Ovary (tissue), 9 donors: ENCODE results near the gene HEXD. TPM values are rescaled to one million over a fixed set of nuclear protein-coding genes. Genes with fewer than 3 reads are reported as not detected.

ENCODE experiments used
- DNase-seq, 5 donors: peaks; one replicate each; pipeline ENCODE4 v3.0.0-alpha.2; 2019 to 2020
- H3K27ac ChIP-seq, 2 donors: fragments of 200-600 bp; one replicate each; pipeline versions ENCODE4 v1.5.1 to v1.8.0; 2019 to 2022
- H3K27me3 ChIP-seq: fragments of 200-600 bp; one replicate; pipeline ENCODE4 v1.8.0; 2022
- H3K36me3 ChIP-seq: fragments of 200-600 bp; sonication (generic); one replicate; pipeline ENCODE4 v1.5.1; 2019
- H3K4me1 ChIP-seq: one replicate; pipeline ENCODE4 v1.8.1; 2013; ENCODE audit warnings: mild to moderate bottlenecking, moderate library complexity; ENCODE audit not compliant: insufficient read depth
- H3K4me3 ChIP-seq: fragments of 200-600 bp; sonication (generic); one replicate; pipeline ENCODE4 v1.5.1; 2017
- H3K9me3 ChIP-seq, 2 donors: fragments of 200-600 bp in 1 of 2; sonication (generic) in 1 of 2; one replicate each; pipeline versions ENCODE4 v1.5.1 to v1.8.1; 2013 to 2019; ENCODE audit warnings: mild to moderate bottlenecking in 1 of 2, moderate library complexity in 1 of 2
- EP300 ChIP-seq: sonication (generic); formaldehyde crosslinking; IDR thresholded peaks from one replicate; pipeline ENCODE4 v1.6.1; 2017; ENCODE audit warnings: antibody characterized with exemption
- POLR2A ChIP-seq: fragments of 450-650 bp; IDR thresholded peaks from one replicate; pipeline ENCODE4 v1.6.1; 2017; ENCODE audit warnings: antibody characterized with exemption, mild to moderate bottlenecking, moderate library complexity
- WGBS, 3 donors: extraction: QIAGEN DNeasy Blood & Tissue Kit in 1 of 3; methylation state at CpG; one replicate each; pipeline versions ENCODE4 v1.1.5 to v1.1.7; 2013 to 2017; 5-methylcytosine and 5-hydroxymethylcytosine counted together
- intact Hi-C, 4 donors: fragments of 100-400 bp; cut with DNase I; formaldehyde crosslinking; loops; one replicate each; pipeline versions ENCODE4 v1.11.0 to v1.15.1; 2022 to 2023
- polyA plus RNA-seq, 2 donors: library from polyadenylated mRNA; stranded (reverse); fragments of 200-250 nt in 1 of 2; fragments of 350-450 nt in 1 of 2; fragmentation: Illumina TruSeq in 1 of 2; extraction: RNeasy Lipid Tissue Mini Kit (QIAGEN cat#74804) in 1 of 2; gene quantifications; one replicate each; pipeline ENCODE4 v1.2.3, GENCODE V29; 2013 to 2014
- total RNA-seq, 7 donors: library from RNA; depleted of rRNA in 2 of 7; stranded (reverse); fragments of >200 nt in 2 of 7; fragmentation: NEBNext Ultra II Directional in 3 of 7; extraction: Animal tissue kit (Norgen Biotek cat#: 25700) in 3 of 7; gene quantifications; one replicate each; pipeline versions ENCODE4 v1.1.0 to v1.2.4, GENCODE V29; 2016 to 2023
- TF ChIP-seq, protein P1 (sequence below), 3 donors: fragments of 450-650 bp in 2 of 3; fragments of 200-600 bp in 1 of 3; IDR thresholded peaks; one replicate each; pipeline versions ENCODE4 v1.5.1 to v1.8.0; 2016 to 2022; ENCODE audit warnings: antibody characterized with exemption in 3 of 3, mild to moderate bottlenecking in 1 of 3
- donor health status: DM: no; HTN: no; CAD: no; lungs with moderate emphysema.
- donor health status: DM: no; HTN: no; CAD: no.
- donor health status: Bipolar disorder and iron deficiency.
- donor health status: DM: yes; HTN: yes; CAD: no.
- donor health status: DM: no; HTN: no; CAD: no.
- donor health status: DM: yes; HTN: yes; CAD: no.

Gene HEXD
- total and polyA plus RNA-seq, 9 donors = 8.7 to 74.7 (median 46.6) TPM

DNA sequence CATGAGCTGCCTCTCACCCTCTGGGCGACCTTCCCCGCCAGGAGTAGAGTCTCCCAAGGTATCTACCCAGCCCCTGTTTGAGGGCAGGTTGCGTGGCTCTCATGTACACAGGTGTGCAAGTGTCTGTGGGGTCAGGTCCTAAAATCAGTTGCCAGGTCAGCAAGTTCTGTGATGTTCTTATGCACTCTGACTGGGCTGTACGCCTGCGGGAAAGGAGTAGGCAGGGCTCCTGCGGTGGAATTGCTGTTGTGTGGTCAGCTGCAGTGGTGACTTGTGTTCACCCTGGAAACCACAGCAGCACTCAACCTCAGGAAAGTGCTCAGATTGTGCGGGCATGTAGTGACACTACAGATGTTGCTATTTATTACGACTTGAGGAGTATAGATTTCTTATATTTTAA, 59.8 kb downstream of the HEXD start:
- H3K27ac ChIP-seq = no peak overlapping the region
- intact Hi-C loops = no loop called here
- TF ChIP-seq, protein P1, sequence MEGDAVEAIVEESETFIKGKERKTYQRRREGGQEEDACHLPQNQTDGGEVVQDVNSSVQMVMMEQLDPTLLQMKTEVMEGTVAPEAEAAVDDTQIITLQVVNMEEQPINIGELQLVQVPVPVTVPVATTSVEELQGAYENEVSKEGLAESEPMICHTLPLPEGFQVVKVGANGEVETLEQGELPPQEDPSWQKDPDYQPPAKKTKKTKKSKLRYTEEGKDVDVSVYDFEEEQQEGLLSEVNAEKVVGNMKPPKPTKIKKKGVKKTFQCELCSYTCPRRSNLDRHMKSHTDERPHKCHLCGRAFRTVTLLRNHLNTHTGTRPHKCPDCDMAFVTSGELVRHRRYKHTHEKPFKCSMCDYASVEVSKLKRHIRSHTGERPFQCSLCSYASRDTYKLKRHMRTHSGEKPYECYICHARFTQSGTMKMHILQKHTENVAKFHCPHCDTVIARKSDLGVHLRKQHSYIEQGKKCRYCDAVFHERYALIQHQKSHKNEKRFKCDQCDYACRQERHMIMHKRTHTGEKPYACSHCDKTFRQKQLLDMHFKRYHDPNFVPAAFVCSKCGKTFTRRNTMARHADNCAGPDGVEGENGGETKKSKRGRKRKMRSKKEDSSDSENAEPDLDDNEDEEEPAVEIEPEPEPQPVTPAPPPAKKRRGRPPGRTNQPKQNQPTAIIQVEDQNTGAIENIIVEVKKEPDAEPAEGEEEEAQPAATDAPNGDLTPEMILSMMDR (IDR thresholded peaks at IDR 0.05) = no peak
- TF ChIP-seq EP300 (no peak), POLR2A (no peak)
- no peaks in the 10 kb centered on the region for H3K9me3 ChIP-seq
- DNase-seq = no peak
- no peaks in the 10 kb centered on the region for H3K36me3 ChIP-seq
- no peak overlapping the region for H3K4me3 ChIP-seq
- no peaks in the 10 kb centered on the region for H3K4me1 ChIP-seq
- H3K27me3 ChIP-seq = no peaks in the 10 kb centered on the region
- WGBS, 3 donors = 83 to 93% (median 86%) methylated on average over 8 of the region's 8 CpGs

DNA sequence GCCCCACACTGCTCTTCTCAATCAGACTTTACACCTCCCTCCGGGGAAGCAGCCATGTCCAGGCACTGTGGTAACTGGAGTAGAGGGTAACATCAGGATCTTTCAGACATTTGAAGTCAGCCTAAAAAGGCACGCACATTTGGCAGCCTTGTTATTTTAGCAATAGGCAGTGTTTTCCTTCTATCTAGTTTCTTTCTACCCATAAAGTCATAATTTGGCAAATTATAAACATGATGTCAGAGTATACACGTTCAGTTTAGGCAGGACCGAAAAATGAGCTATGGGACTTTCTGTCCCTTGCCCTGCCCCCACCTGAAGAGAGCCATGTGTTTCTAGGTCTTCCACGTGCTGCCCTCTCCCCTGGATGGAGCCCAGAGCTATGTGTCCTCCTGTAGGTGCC, 61.5 kb downstream of the HEXD start:
- H3K27ac ChIP-seq = no peak overlapping the region
- H3K36me3 ChIP-seq = no peaks in the 10 kb centered on the region
- 76 to 77% (median 77%) methylated on average over 5 of the region's 5 CpGs for WGBS, 3 donors

DNA sequence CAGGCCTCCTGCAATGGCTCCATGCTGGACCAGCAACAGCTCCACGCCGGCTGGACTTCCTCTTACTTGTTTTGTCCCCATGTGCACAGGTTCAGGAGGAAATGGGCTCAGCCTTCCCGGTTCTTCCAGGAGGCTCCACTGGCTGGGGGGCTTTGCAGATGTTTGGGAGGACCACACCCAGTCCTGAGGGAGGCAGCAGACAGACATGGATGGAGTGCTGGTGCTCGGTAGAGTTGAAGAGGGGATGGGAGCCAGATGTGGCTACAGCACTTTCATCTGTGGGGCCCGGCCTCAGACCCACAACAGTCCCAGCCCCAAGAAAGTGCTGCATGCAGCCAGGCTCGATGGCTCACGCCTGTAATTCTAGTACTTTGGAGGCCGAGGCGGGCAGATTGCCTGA, 62.2 kb downstream of the HEXD start:
- Histone ChIP-seq H3K36me3 (no peaks in the 10 kb centered on the region), H3K4me3 (no peak overlapping the region), H3K27me3 (no peaks in the 10 kb centered on the region), H3K9me3 (no peaks in the 10 kb centered on the region), H3K4me1 (no peaks in the 10 kb centered on the region), H3K27ac (no peak overlapping the region)
- WGBS, 3 donors = 90% methylated on average over 9 of the region's 9 CpGs
- TF ChIP-seq EP300 (no peak), POLR2A (no peak)
- TF ChIP-seq, protein P1 (IDR thresholded peaks at IDR 0.05) = no peak
- DNase-seq = no peak
- intact Hi-C loops = no loop called here

More for the DNA sequence above, 61.5 kb downstream of the HEXD start:
- no peak overlapping the region for H3K4me3 ChIP-seq
- DNase-seq = no peak
- no peaks in the 10 kb centered on the region for H3K27me3 ChIP-seq
- no peaks in the 10 kb centered on the region for H3K9me3 ChIP-seq
- TF ChIP-seq POLR2A (no peak), EP300 (no peak)
- TF ChIP-seq, protein P1 (IDR thresholded peaks at IDR 0.05) = no peak
- H3K4me1 ChIP-seq = no peaks in the 10 kb centered on the region
- intact Hi-C loops = no loop called here

DNA sequence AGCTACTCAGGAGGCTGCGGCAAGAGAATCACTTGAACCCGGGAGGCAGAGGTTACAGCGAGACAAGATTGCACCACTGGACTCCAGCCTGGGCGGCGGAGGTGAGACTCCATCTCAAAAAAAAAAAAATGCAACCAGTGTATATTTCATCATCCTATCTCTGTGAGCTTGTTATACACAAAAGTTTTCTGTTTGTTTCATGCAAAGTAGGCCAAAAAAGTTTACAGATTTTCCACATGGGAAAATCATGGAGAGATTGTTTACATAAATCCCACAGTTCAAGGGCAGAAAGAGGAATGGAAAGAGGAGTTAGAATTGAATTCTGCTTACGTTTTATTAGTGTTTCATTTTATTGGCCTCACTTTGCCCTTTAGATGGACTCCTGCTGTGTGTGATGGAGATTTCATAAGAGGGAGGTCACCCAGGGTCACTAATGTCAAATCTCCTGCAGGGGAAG, 65.1 kb downstream of the HEXD start:
- 20 to 68% (median 42%) methylated on average over 6 of the region's 6 CpGs for WGBS, 3 donors
- Histone ChIP-seq H3K36me3 (no peaks in the 10 kb centered on the region), H3K9me3 (no peaks in the 10 kb centered on the region), H3K27ac (peak overlapping the region in 1 of 2 donors; percentile 41), H3K4me1 (no peaks in the 10 kb centered on the region), H3K27me3 (no peaks in the 10 kb centered on the region), H3K4me3 (no peak overlapping the region)
- intact Hi-C loops = no loop called here
- DNase-seq = no peak
- TF ChIP-seq EP300 = no peak
- TF ChIP-seq POLR2A = no peak
- TF ChIP-seq, protein P1 (IDR thresholded peaks at IDR 0.05) = no peak
